ENCODE data around the gene MAEL. TPM values are rescaled to one million over a fixed set of nuclear protein-coding genes. Genes with fewer than 3 reads are reported as not detected.

The MAEL gene
- total and polyA plus RNA-seq, 2 experiments from 2014 or later = 0.76 to 0.95 TPM

GRCh38 chr1:167065471-167065870 is 76.4 kb downstream of the MAEL start (continued):
- TF ChIP-seq, protein P1, sequence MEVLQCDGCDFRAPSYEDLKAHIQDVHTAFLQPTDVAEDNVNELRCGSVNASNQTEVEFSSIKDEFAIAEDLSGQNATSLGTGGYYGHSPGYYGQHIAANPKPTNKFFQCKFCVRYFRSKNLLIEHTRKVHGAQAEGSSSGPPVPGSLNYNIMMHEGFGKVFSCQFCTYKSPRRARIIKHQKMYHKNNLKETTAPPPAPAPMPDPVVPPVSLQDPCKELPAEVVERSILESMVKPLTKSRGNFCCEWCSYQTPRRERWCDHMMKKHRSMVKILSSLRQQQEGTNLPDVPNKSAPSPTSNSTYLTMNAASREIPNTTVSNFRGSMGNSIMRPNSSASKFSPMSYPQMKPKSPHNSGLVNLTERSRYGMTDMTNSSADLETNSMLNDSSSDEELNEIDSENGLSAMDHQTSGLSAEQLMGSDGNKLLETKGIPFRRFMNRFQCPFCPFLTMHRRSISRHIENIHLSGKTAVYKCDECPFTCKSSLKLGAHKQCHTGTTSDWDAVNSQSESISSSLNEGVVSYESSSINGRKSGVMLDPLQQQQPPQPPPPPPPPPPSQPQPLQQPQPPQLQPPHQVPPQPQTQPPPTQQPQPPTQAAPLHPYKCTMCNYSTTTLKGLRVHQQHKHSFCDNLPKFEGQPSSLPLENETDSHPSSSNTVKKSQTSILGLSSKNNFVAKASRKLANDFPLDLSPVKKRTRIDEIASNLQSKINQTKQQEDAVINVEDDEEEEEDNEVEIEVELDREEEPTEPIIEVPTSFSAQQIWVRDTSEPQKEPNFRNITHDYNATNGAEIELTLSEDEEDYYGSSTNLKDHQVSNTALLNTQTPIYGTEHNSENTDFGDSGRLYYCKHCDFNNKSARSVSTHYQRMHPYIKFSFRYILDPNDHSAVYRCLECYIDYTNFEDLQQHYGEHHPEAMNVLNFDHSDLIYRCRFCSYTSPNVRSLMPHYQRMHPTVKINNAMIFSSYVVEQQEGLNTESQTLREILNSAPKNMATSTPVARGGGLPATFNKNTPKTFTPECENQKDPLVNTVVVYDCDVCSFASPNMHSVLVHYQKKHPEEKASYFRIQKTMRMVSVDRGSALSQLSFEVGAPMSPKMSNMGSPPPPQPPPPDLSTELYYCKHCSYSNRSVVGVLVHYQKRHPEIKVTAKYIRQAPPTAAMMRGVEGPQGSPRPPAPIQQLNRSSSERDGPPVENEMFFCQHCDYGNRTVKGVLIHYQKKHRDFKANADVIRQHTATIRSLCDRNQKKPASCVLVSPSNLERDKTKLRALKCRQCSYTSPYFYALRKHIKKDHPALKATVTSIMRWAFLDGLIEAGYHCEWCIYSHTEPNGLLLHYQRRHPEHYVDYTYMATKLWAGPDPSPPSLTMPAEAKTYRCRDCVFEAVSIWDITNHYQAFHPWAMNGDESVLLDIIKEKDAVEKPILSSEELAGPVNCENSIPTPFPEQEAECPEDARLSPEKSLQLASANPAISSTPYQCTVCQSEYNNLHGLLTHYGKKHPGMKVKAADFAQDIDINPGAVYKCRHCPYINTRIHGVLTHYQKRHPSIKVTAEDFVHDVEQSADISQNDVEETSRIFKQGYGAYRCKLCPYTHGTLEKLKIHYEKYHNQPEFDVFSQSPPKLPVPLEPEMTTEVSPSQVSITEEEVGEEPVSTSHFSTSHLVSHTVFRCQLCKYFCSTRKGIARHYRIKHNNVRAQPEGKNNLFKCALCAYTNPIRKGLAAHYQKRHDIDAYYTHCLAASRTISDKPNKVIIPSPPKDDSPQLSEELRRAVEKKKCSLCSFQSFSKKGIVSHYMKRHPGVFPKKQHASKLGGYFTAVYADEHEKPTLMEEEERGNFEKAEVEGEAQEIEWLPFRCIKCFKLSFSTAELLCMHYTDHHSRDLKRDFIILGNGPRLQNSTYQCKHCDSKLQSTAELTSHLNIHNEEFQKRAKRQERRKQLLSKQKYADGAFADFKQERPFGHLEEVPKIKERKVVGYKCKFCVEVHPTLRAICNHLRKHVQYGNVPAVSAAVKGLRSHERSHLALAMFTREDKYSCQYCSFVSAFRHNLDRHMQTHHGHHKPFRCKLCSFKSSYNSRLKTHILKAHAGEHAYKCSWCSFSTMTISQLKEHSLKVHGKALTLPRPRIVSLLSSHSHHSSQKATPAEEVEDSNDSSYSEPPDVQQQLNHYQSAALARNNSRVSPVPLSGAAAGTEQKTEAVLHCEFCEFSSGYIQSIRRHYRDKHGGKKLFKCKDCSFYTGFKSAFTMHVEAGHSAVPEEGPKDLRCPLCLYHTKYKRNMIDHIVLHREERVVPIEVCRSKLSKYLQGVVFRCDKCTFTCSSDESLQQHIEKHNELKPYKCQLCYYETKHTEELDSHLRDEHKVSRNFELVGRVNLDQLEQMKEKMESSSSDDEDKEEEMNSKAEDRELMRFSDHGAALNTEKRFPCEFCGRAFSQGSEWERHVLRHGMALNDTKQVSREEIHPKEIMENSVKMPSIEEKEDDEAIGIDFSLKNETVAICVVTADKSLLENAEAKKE (CRISPR knock-in tag; IDR thresholded peaks at IDR 0.05) = no peak

DNA sequence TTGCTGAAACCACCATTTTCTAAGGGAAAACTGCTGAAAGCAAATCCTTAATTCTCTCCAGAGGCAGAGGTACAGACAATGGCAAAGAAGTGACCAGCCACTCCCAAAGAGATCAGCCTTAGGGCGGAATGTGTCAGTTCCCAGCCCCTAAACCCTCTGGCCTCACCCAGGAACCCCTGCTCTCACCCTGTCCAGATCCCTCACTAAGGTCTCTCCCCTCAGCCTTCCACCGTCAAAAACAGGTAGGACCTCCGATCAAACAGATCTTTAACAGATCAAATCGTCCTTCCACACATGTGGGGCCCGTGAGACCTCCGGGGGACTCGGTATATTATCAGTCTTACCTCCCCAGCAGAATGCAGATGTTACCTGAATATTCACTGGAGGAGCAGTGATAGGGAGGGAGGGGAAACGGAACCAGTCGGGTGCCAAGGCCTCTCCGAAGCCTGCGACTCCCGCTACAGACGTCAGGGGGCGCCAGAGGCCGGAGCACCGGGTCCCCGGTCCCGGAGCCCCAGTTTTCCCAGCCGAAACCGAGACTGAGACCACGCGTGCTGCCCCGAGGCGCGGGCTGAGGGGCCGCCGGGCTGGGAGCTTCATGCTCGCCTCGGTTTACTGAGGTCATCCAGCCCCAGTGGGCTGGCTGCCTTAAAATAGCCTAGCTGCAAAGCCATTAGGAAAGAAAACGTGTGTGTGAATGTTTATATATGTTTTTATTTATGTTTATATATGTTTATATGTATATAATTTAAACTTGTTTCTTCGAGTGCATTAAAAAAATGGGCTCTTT is 77.4 kb downstream of the MAEL start:
- 0 out of 2 replicates have a peak overlapping the region, but pooled peaks have one; percentile 13 for H3K27ac Mint-ChIP-seq
- peak overlapping the region; percentile 53 for H3K4me3 ChIP-seq
- H3K36me3 ChIP-seq (ENCODE audit: insufficient read depth) = no peaks in the 10 kb centered on the region
- no peak for TF ChIP-seq NANOG (IDR thresholded peaks at IDR 0.05; ENCODE audit: borderline replicate concordance)
- TF ChIP-seq CTCF (conservative IDR thresholded peaks at IDR 0.05; ENCODE audit: low read depth in 2 of 2) = peak; percentile 87 to 94
- TF ChIP-seq, protein P1 (CRISPR knock-in tag; IDR thresholded peaks at IDR 0.05) = no peak
- TF ChIP-seq STAT1 (IDR thresholded peaks at IDR 0.05; ENCODE audit: unreplicated experiment) = no peak
- no peak for TF ChIP-seq EZH2phosphoT487 (IDR thresholded peaks at IDR 0.05; ENCODE audit: unreplicated experiment)
- no peak for TF ChIP-seq POLR2AphosphoS5 (IDR thresholded peaks at IDR 0.05; ENCODE audit: low read depth)

More for the DNA sequence above, 77.4 kb downstream of the MAEL start:
- Histone ChIP-seq H3K9me2 (ENCODE audit: insufficient read depth) (no peaks in the 10 kb centered on the region), H2AFZ (peak overlapping the region; percentile 95), H3K27me3 (ENCODE audit: insufficient read depth) (no peaks in the 10 kb centered on the region), H4K20me1 (replicated peaks; ENCODE audit: insufficient read depth) (no peaks in the 10 kb centered on the region), H3K79me2 (replicated peaks; ENCODE audit: insufficient read depth) (no peaks in the 10 kb centered on the region), H3F3A (replicated peaks; ENCODE audit: low read depth) (no peaks in the 10 kb centered on the region), H3K27ac (ENCODE audit: low read depth) (no peak overlapping the region), H3K4me1 (ENCODE audit: insufficient read depth) (no peaks in the 10 kb centered on the region), H3K4me2 (peak overlapping the region; percentile 82)
- no peaks in the 10 kb centered on the region for H3K9me3 Mint-ChIP-seq
- peaks cover 11% of the 10 kb centered on the region; the same call in 2 of the 3 replicates for H3K4me1 Mint-ChIP-seq
- H3K4me3 Mint-ChIP-seq = peak overlapping the region; percentile 62; the same call in 2 of the 3 replicates
- peaks cover 3% of the 10 kb centered on the region for H3K27me3 Mint-ChIP-seq (ENCODE audit: insufficient read depth, low read depth, poor library complexity)
- no peaks in the 10 kb centered on the region for H3K36me3 Mint-ChIP-seq (ENCODE audit: low read depth)
- DNase-seq (ENCODE audit: low spot score) (peak; percentile 85), ATAC-seq (peak; percentile 95)
